ENCODE data around the gene MSH3. TPM values are rescaled to one million over a fixed set of nuclear protein-coding genes. Genes with fewer than 3 reads are reported as not detected.

MSH3 gene
- total RNA-seq, 4 donors from 2014 or later: 17.5 to 24.4 (median 21.2) TPM

DNA sequence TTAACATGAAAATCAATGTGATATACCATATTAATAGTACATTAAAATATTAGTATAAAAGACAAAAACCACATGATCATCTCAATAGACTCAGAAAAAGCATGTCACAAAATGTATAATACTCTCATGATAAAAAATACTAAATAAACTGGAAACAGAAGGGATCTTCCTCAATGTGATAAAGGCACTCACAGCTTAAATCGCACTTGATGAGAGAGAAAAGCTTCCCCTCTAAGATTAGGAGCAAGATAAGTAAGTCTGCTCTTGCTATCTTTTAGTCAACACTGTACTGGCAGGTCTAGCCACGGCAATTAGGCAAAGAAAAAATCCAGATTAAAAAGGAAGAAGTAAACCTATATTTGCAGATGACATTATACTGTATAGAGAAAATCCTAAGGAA is 21.8 kb upstream of the MSH3 start:
- TF ChIP-seq, protein P1, sequence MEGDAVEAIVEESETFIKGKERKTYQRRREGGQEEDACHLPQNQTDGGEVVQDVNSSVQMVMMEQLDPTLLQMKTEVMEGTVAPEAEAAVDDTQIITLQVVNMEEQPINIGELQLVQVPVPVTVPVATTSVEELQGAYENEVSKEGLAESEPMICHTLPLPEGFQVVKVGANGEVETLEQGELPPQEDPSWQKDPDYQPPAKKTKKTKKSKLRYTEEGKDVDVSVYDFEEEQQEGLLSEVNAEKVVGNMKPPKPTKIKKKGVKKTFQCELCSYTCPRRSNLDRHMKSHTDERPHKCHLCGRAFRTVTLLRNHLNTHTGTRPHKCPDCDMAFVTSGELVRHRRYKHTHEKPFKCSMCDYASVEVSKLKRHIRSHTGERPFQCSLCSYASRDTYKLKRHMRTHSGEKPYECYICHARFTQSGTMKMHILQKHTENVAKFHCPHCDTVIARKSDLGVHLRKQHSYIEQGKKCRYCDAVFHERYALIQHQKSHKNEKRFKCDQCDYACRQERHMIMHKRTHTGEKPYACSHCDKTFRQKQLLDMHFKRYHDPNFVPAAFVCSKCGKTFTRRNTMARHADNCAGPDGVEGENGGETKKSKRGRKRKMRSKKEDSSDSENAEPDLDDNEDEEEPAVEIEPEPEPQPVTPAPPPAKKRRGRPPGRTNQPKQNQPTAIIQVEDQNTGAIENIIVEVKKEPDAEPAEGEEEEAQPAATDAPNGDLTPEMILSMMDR (IDR thresholded peaks at IDR 0.05; ENCODE audit: low read depth): no peak

DNA sequence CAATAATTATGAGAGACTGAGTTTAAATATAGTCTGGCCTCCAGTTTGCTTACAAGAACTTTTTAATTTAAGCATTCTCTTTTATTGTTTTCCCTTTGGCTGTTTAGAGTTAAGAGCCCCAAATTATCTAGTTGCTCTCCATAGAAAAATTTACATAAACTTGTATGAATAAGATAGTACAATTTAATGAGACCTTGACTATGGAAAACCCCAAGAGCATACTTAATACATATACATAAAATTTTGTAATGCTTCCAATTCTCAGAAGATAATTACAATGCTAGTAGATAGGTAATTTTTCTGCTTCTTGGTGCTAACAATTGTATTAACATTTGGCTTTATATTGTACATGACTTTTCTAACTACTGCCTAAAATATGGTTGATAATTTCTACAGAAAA is 20.3 kb upstream of the MSH3 start:
- TF ChIP-seq, protein P1 (IDR thresholded peaks at IDR 0.05; ENCODE audit: low read depth): no peak

DNA sequence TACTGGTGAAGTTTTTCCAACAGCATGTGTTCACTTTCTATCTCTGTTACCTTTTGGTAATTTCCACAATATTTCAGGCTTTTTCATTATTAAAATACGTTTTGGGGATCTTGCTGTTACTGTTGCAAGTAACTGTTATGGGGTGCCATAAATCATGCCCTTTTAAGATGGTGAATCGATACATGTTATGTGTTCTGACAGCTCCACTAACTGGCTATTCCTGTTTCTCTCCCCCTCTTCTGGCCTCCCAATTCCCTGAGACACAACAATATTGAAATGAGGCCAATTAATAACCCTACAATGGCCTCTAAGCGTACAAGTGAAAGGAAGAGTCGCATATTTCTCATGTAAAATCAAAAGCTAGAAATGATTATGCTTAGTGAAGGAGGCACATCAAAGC is 13.1 kb upstream of the MSH3 start:
- TF ChIP-seq, protein P1 (IDR thresholded peaks at IDR 0.05; ENCODE audit: low read depth): no peak

DNA sequence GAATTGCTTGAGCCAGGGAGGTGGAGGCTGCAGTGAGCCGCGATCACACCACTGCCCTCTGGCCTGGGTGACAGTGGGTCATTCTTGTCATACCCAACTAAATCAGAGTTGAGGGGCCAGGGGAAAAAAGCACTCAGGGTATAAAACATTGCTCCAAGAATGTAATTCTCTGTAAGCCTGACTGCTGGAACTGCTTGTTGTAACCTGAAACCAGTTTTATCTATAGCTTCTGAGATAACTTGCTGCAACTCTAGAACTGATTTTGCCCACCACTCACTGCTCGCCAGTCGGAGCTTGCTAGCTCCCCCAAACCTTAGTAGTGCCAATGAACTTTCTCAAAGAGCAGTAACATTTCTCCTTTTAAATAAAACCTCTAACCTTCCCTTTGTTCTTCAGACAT is 9.6 kb upstream of the MSH3 start:
- TF ChIP-seq, protein P1 (IDR thresholded peaks at IDR 0.05; ENCODE audit: low read depth): no peak

DNA sequence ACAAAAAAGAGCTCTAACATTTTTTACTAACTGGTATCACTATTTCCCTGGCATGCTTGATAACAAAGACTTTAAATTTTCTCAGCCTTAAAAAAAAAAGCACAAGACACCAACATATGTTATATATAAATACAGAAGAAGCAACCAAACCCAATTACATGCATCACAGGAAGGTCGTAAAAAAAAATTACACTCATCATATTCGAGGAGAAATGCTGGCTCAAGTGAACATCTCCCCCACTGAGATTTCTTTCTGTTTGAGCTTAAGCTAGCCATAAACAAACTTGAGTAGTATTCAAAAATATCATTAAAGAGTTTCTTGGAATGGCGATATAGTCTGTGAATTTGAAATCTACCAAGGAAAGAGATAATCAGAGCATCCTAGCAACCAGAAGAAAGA is 7.5 kb upstream of the MSH3 start:
- TF ChIP-seq, protein P1 (IDR thresholded peaks at IDR 0.05; ENCODE audit: low read depth): no peak

DNA sequence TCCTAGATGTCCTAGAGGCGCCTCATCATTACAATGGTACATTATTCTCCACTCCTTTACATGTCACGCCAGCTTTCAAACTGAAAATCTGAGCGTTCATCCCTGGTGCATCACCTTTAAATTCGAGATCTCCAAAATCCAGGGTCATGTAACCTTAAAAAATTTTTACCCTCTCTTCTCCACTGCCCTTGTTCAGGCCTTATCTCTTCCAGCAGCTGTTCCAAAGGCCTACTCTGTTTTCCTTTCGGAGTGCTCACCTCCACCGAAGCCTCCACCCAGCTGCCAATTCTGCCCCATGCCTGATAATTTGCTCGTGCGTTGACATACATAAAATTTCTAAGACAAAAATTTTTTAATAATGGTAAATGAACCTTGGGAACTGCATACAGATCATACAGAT is 950 bp upstream of the MSH3 start:
- TF ChIP-seq, protein P1 (IDR thresholded peaks at IDR 0.05; ENCODE audit: low read depth): no peak

DNA sequence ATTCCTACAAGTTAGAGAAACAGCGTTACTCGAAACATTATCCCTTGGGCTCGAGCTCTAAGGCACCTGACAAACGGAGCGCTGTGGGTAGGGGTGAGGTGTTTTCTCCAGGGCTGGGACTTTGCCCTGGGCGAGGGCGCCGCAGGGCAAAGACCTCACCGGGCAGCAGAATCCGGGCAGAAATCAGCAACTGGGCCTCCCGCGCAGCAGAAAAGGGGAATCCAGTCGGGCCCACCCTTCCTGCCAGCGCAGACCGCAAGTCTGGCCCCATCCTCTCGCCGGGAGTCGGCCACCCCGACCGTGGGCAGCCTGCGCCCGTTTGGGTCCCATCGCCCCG is 430 bp upstream of the MSH3 start:
- TF ChIP-seq, protein P1 (IDR thresholded peaks at IDR 0.05; ENCODE audit: low read depth): no peak
